ELF-1 (cell line): ENCODE measurements around the gene GPC6.
"Not testable (repeated sequence)": the region's sequence is repeated elsewhere in the genome, so short reads cannot be mapped to it uniquely, and the experiment has no call there.

Experiments
- DNase-seq: peaks from one replicate; pipeline ENCODE4 v3.0.0-alpha.2; 2016; ENCODE audit warnings: low read depth, low spot score

The GPC6 gene

GRCh38 chr13:94199135-94199534 is 972.5 kb downstream of the GPC6 start:
- no peak for DNase-seq

GRCh38 chr13:94201022-94201421 is 974.4 kb downstream of the GPC6 start:
- DNase-seq: no peak

DNA sequence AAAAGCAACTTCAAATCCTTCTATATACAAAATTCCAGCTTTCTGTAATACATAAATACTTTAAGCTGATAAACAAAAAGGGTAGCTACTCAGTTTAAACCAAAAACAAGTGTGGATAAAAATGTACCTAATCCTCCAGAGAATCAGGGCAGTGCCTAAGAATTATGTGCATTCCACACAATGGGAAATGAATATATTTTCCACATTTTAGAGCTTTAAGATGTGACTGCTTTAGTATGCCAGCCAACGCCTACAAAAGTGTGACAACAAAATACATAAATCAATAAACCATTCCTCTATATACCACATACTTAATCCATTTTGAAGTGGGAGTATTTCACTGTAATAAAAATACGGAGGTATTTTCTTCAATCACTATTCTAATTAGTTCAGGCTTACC is 977.6 kb downstream of the GPC6 start:
- DNase-seq: no peak

DNA sequence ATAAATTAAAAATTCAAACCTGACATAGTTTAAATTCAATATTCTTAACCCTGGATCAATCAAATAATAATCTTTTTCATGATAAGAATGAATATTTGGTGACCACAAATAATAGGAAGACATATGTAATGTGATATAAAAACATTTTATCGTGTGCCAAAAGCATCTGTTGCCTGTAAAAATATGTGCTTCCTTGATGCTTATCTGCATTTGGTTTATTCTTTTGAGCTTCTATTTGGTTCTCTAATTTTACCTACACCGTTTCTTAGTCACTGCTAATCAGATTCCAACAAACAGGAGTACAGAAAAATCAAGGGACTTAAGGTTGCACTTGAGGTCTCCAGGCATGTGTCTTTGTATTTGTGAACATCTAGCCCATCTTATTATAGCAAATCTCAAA is 978.3 kb downstream of the GPC6 start:
- no peak for DNase-seq

DNA sequence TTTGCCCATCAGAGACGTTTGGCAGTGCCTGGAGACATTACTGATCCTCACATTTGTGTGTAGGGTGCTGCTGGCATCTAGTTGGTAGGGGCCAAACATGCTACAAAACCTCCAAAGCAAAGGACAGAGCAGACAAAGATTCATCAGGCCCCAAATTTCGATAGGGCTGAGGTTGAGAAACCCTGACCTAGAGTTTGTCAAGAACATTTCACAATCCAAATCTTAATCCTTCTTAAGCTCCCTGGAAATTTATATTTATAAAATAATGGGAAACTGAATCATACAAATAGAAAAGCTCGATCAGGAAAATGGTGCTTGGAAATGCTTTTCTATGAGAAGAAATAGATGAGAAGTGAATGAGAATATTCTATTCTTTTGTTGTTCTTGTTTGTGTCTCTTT is 979.3 kb downstream of the GPC6 start:
- DNase-seq: no peak

DNA sequence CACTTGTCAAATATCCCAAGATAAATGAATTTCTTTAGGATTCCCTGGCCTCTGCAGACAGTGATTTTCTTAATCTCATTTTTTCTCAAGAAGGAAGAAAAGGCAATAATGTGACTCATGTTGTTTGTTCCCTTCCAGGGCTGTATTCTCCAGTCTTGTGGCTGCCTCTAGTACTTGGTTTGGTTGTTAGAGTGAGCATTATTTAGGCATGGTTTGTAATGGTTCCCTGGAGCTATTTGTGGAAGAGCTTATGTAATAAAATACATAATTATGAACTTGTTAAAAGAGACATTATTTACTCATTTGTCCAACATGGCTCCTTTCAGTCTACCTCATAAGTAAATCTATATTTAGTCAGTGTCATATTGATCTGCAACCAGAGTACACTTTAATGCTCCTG is 982.5 kb downstream of the GPC6 start:
- no peak for DNase-seq

DNA sequence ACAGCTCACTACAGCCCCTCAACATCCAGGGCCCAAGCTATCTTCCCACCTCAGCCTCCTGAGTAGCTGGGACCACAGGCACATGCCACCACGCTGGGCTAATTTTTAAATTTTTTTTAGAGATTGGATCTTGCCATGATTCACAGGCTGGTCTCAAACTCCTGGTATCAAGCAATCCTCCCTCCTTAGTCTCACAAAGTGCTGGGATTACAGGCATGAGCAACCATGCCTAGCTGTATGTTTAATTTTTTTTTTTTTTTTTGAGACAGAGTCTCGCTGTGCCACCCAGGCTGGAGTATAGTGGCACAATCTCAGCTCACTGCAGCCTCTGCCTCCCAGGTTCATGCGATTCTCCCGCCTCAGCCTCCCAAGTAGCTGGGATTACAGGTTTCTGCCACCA is 983.3 kb downstream of the GPC6 start:
- DNase-seq: not testable (repeated sequence)

GRCh38 chr13:94210816-94211215 is 984.2 kb downstream of the GPC6 start:
- DNase-seq: no peak

DNA sequence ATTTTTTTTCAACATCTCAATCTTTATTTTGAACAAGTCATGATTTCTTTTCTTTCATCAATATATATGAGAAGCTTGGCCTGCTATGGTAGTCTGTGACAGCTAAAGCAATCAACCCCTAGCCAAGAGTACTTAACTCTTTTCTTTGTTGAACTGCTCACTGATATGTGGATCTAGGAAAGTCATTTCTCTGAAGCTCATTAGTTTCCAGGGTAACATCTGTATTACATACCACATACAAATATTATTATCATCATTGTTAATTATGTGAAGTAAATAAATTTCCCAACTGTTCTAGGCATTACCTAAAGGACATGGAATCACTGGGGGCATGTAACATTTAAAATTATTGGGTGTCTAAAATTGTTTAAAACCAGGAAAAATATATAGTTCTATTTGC is 985.6 kb downstream of the GPC6 start:
- no peak for DNase-seq

- no peak for DNase-seq
Measured at GRCh38 chr13:94214121-94214520, 987.5 kb downstream of the GPC6 start.

GRCh38 chr13:94214975-94215374 is 988.4 kb downstream of the GPC6 start:
- DNase-seq: no peak

GRCh38 chr13:94216476-94216875 is 989.9 kb downstream of the GPC6 start:
- DNase-seq: no peak

DNA sequence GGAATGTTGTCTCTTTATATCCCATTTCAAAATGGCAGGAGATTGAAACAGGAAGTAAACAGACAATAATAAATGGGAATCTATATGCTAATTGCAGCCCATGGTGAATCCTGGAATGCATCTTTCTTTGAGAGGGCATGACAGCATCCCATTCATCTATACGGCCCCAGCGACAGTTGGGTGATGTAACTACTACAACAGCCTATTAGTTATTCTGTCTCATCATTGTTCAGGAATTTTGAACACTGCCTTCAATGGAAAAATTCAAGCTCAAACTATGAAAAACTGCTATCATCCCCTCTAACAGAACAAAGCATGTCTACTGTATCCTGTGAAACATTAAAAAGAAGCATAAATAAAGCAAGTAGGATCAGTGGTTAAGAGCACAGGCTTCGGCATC is 990.8 kb downstream of the GPC6 start:
- DNase-seq: no peak

DNA sequence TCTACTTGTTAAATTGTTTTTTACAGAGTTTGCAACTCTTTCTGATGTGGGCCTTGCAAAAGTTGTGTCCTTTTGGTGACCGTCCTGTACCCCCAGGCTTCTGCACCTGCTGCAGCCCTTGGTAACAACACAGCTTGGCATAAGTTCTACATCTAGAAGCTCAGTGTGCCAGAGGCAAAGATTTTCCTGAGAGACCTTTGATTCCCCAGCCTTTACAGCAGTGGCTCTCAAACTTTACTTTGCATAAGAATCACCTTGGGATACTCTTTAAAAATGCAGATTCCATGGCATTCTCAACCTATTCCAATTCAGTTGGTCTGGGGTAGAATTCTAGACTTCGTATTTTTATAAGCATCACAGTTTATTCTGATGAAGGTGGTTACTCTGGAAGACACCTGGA is 991.9 kb downstream of the GPC6 start:
- peak; percentile 32 for DNase-seq

- DNase-seq: no peak
Measured at GRCh38 chr13:94218951-94219350, 992.3 kb downstream of the GPC6 start.

- no peak for DNase-seq
Measured at GRCh38 chr13:94224670-94225069, 998.1 kb downstream of the GPC6 start.

DNA sequence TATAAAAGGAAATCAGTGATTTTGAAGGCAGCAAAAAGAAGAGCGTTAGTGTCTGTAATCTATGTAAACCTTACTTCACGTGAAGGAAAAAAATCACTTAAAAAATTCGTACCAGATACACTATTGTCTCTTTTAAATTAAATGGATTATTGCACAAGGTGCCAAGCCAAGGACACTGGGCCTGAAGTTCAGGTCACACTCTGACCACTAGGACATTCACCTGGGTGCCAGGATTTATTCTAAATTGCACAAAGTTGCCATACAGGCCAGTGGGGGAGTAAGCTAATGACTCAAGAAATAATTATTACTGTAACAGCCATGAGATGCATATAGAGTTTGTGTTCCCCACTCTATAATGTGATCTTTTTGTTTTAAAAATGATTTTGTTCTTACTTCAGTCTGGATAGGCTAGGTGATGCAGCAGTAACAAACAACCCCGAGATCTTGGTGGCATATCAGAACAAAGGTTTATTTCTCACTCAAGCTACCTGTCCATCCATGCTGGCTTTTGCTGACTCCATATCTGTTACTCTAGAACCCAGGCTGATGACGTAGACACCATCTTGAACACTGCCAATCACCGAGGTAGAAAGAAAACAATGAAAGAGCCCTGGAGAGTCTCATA is 1000.8 kb downstream of the GPC6 start:
- no peak for DNase-seq

GRCh38 chr13:94228763-94229162 is 1002.2 kb downstream of the GPC6 start:
- DNase-seq: no peak

DNA sequence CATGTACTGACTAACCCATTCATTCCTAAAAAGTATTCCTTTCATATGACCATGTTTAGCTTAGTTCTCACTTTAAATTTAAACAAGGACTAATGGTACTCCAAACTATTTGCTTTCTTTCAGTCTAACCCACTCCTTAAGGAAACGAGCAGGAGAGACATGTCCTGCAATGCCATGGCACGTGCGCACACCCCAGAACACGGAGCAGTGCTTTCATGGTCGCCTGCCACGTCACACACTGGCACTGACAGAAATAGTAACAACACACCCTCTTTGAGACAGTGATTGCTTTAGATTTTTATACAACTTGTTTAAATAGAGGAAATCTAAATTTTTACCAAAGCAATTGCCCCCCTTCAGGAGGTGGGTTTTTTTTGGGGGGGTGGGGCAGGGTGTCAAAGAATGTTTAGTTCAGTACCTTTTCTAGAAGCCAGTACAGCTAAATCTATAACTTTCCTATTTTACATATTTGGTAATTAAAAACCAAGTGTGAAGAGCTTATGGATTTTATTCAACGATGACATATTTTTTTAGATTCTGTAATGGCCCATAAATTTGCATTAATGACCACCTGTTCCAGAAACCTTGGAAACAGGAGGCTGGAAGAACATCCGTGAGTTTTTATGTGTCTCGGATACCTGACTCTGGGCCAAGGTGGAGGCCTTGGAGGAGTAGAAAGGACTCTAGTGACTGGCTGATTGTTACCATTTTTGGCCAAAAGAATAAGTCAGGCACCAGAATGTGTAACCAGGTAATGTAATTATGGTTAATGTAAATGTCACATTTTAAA is 1005.7 kb downstream of the GPC6 start:
- DNase-seq: no peak

DNA sequence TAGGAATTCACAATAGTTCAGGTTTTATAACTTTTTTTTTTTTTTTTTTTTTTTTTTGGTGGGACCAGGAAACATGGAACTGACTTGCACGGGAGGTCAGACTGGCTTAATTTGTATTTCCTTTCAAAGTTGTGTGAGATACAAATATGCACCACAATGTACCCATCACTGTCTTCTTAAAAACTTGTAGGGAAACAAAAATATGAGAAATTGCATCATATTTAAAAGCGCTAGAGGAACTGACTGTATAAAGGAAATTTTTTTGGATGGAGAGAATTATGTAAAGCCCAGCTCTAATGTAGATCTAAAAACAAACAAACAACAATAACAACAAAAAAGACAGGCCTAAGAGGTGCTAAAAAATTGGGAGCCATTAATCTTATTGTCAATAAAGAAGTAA is 1006.3 kb downstream of the GPC6 start:
- no peak for DNase-seq

DNA sequence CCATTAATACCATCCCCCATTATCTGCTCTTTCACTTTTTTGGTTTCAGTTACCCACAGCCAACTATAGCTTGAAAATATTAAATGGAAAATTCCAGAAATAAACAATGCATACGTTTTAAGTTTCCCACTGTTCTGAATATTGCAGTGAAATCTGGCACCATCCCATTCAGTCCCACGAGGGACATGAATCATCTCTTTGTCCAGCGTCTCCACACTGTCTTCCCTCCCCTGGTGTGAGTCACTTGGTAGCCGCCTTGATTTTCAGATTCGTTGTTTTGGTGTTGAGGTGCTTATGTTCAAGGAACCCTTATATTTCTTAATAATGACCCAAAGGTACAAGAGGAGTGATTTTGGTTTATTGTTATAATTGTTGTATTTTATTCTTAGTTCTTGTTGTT is 1006.8 kb downstream of the GPC6 start:
- DNase-seq: no peak

DNA sequence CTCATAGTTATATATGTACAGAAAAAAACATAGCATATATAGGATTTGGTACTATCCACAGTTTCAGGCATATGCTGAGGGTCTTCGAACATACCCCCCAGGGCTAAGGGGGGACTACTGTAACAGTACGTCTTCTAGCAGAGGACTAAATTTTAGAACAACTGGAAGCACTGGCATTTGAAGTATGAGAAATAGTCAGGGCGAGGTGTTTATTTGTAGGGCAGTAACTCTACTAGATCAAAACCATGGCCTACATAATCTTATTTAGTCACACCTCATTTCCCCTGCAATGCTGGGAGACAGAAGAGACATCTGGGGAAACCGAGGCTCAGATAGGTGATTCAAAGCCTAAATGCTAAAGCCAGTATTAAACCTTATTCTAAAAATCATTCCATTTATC is 1007.2 kb downstream of the GPC6 start:
- no peak for DNase-seq

DNA sequence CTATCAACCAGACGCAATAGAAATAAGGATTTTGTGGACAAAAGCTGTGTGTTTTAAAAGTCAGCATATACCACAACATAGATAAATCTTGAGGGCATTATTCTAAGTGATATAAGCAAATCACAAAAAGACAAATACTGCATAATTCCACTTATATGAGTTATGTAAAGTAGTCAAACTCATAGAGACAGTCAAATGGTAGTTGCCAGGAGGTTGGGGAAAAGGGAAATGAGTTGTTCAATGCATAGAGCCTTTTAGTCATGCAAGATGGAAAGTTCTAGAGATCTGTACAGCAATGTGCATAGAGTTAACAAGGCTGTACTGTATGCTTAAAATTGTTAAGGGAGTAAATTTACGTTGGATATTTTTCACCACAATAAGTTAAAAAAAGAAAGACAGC is 1008.1 kb downstream of the GPC6 start:
- DNase-seq: no peak

GRCh38 chr13:94236132-94236531 is 1009.5 kb downstream of the GPC6 start:
- no peak for DNase-seq
